Measurements from ENCODE around the gene RPGRIP1L.
"Not testable (repeated sequence)": the region's sequence is repeated elsewhere in the genome, so short reads cannot be mapped to it uniquely, and the experiment has no call there.

The RPGRIP1L gene

GRCh38 chr16:53711390-53711789, 7.7 kb upstream of the RPGRIP1L start:
- no peak for DNase-seq

GRCh38 chr16:53708490-53708889, 4.8 kb upstream of the RPGRIP1L start:
- DNase-seq, result no peak

- DNase-seq, result no peak
These were observed 4.0 kb upstream of the RPGRIP1L start for GRCh38 chr16:53707671-53708070.

GRCh38 chr16:53704445-53704813, 770 bp upstream of the RPGRIP1L start:
- no peak for DNase-seq

- not testable (repeated sequence) for DNase-seq
These were observed 5.4 kb downstream of the RPGRIP1L start for GRCh38 chr16:53698271-53698670.

- DNase-seq, result no peak
These were observed 8.6 kb downstream of the RPGRIP1L start for GRCh38 chr16:53695070-53695469.

- DNase-seq, result no peak
These were observed 10.3 kb downstream of the RPGRIP1L start for GRCh38 chr16:53693320-53693719.

- DNase-seq, result no peak
These were observed 11.5 kb downstream of the RPGRIP1L start for GRCh38 chr16:53692146-53692545.

GRCh38 chr16:53690771-53691170, 12.9 kb downstream of the RPGRIP1L start:
- no peak for DNase-seq

- DNase-seq, result no peak
These were observed 14.0 kb downstream of the RPGRIP1L start for GRCh38 chr16:53689636-53690035.

GRCh38 chr16:53686710-53687109, 16.9 kb downstream of the RPGRIP1L start:
- DNase-seq, result no peak

- not testable (repeated sequence) for DNase-seq
These were observed 18.3 kb downstream of the RPGRIP1L start for GRCh38 chr16:53685334-53685733.

- DNase-seq, result no peak
These were observed 22.3 kb downstream of the RPGRIP1L start for GRCh38 chr16:53681354-53681753.

GRCh38 chr16:53680756-53681155, 22.9 kb downstream of the RPGRIP1L start:
- no peak for DNase-seq

GRCh38 chr16:53678756-53679343, 24.8 kb downstream of the RPGRIP1L start:
- no peak for DNase-seq

- DNase-seq, result no peak
These were observed 25.5 kb downstream of the RPGRIP1L start for GRCh38 chr16:53678155-53678554.

- no peak for DNase-seq
These were observed 30.5 kb downstream of the RPGRIP1L start for GRCh38 chr16:53673189-53673588.

- no peak for DNase-seq
These were observed 31.2 kb downstream of the RPGRIP1L start for GRCh38 chr16:53672461-53672860.

- no peak for DNase-seq
These were observed 34.8 kb downstream of the RPGRIP1L start for GRCh38 chr16:53668869-53669268.

- no peak for DNase-seq
These were observed 36.8 kb downstream of the RPGRIP1L start for GRCh38 chr16:53666786-53667415.

GRCh38 chr16:53664724-53665345, 38.8 kb downstream of the RPGRIP1L start:
- no peak for DNase-seq

- no peak for DNase-seq
These were observed 41.6 kb downstream of the RPGRIP1L start for GRCh38 chr16:53662072-53662471.

GRCh38 chr16:53654946-53655345, 48.7 kb downstream of the RPGRIP1L start:
- no peak for DNase-seq

GRCh38 chr16:53651357-53651756, 52.3 kb downstream of the RPGRIP1L start:
- no peak for DNase-seq

- no peak for DNase-seq
These were observed 57.2 kb downstream of the RPGRIP1L start for GRCh38 chr16:53646506-53646905.
